ENCODE data around the gene SLC26A9.

The SLC26A9 gene

GRCh38 chr1:205989786-205990185 lies 46.5 kb upstream of the SLC26A9 start:
- Histone ChIP-seq H3K23ac (ENCODE audit: low read length in 2 of 2) (no peak overlapping the region), H2AK5ac (ENCODE audit: low read length, severe bottlenecking) (no peak overlapping the region), H2AFZ (ENCODE audit: low read depth, low read length) (no peak overlapping the region), H4K8ac (ENCODE audit: low read length) (no peak overlapping the region), H3K79me1 (replicated peaks; ENCODE audit: low read length, poor library complexity, severe bottlenecking) (no peaks in the 10 kb centered on the region), H3K4me1 (ENCODE audit: control insufficient read depth, insufficient read depth, low read depth, low read length) (peaks cover 7% of the 10 kb centered on the region), H3K14ac (ENCODE audit: low read length in 2 of 2) (no peak overlapping the region), H3K4ac (ENCODE audit: low read depth in 1 of 2, low read length in 2 of 2) (no peak overlapping the region), H3K9me3 (ENCODE audit: control insufficient read depth, low read length) (no peaks in the 10 kb centered on the region), H2BK5ac (ENCODE audit: low read depth, low read length, poor library complexity, severe bottlenecking) (no peak overlapping the region), H2BK15ac (ENCODE audit: low read depth, poor library complexity, severe bottlenecking) (no peak overlapping the region), H2BK120ac (ENCODE audit: low read depth, low read length) (no peak overlapping the region), H3K18ac (ENCODE audit: low read depth in 1 of 2, low read length in 2 of 2) (no peak overlapping the region), H3K9ac (ENCODE audit: low read length) (no peak overlapping the region), H3K27ac (ENCODE audit: low read length, poor library complexity, severe bottlenecking) (no peak overlapping the region), H2BK12ac (ENCODE audit: low read length in 2 of 2) (no peak overlapping the region), H3K27me3 (ENCODE audit: control insufficient read depth in 1 of 2, insufficient read depth in 1 of 2, low read length in 2 of 2) (no peaks in the 10 kb centered on the region), H3K4me2 (ENCODE audit: low read length, poor library complexity, severe bottlenecking) (no peak overlapping the region), H3K4me3 (ENCODE audit: insufficient read depth in 1 of 2, low read depth in 1 of 2, low read length in 2 of 2) (no peak overlapping the region), H4K91ac (ENCODE audit: low read length) (no peak overlapping the region), H3K36me3 (ENCODE audit: control insufficient read depth in 1 of 2, insufficient read depth in 2 of 2, low read depth in 1 of 2, low read length in 2 of 2) (peaks cover 0 to 42% of the 10 kb centered on the region in 2 experiments)
- WGBS = 86% methylated on average over 3 of the region's 5 CpGs
- DNase-seq = no peak

DNA sequence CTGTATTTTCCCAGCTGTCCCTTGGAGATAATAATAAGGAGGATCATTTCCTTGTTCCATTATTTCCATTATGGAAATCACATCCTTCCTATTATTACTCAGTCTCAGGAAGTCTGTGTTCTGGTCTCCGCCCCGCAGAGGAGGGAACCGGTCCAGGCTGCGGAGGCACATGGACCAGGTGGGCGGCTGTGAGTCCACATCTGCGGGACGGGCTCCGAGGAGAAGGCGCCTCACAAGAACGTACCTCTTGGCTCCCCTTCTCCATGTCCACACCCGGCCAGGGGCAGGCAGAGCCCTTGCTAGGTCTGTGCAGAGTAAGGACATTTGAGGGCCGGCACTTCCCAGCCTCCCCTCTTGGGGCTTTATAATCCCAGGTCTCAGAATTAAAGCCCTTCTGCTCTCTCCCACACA lies 45.3 kb upstream of the SLC26A9 start:
- Histone ChIP-seq H2BK12ac (ENCODE audit: low read length in 2 of 2) (no peak overlapping the region), H3K4me1 (ENCODE audit: control insufficient read depth, insufficient read depth, low read depth, low read length) (peaks cover 13% of the 10 kb centered on the region), H2BK15ac (ENCODE audit: low read depth, poor library complexity, severe bottlenecking) (no peak overlapping the region), H3K4me3 (ENCODE audit: insufficient read depth in 1 of 2, low read depth in 1 of 2, low read length in 2 of 2) (no peak overlapping the region), H2AFZ (ENCODE audit: low read depth, low read length) (no peak overlapping the region), H4K91ac (ENCODE audit: low read length) (no peak overlapping the region), H3K4ac (ENCODE audit: low read depth in 1 of 2, low read length in 2 of 2) (no peak overlapping the region), H3K4me2 (ENCODE audit: low read length, poor library complexity, severe bottlenecking) (no peak overlapping the region), H3K9me3 (ENCODE audit: control insufficient read depth, low read length) (no peaks in the 10 kb centered on the region), H3K27ac (ENCODE audit: low read length, poor library complexity, severe bottlenecking) (no peak overlapping the region), H3K36me3 (ENCODE audit: control insufficient read depth in 1 of 2, insufficient read depth in 2 of 2, low read depth in 1 of 2, low read length in 2 of 2) (peaks cover 0 to 42% of the 10 kb centered on the region in 2 experiments), H4K8ac (ENCODE audit: low read length) (no peak overlapping the region), H3K14ac (ENCODE audit: low read length in 2 of 2) (no peak overlapping the region), H3K27me3 (ENCODE audit: control insufficient read depth in 1 of 2, insufficient read depth in 1 of 2, low read length in 2 of 2) (no peaks in the 10 kb centered on the region), H3K9ac (ENCODE audit: low read length) (no peak overlapping the region), H2BK120ac (ENCODE audit: low read depth, low read length) (no peak overlapping the region), H2AK5ac (ENCODE audit: low read length, severe bottlenecking) (no peak overlapping the region), H3K23ac (ENCODE audit: low read length in 2 of 2) (no peak overlapping the region), H2BK5ac (ENCODE audit: low read depth, low read length, poor library complexity, severe bottlenecking) (no peak overlapping the region), H3K79me1 (replicated peaks; ENCODE audit: low read length, poor library complexity, severe bottlenecking) (no peaks in the 10 kb centered on the region), H3K18ac (ENCODE audit: low read depth in 1 of 2, low read length in 2 of 2) (no peak overlapping the region)
- WGBS = 86% methylated on average over 12 of the region's 12 CpGs
- DNase-seq = no peak

- 36% methylated on average over 1 of the region's 2 CpGs for WGBS
- Histone ChIP-seq H3K18ac (ENCODE audit: low read depth in 1 of 2, low read length in 2 of 2) (no peak overlapping the region), H4K91ac (ENCODE audit: low read length) (no peak overlapping the region), H3K4ac (ENCODE audit: low read depth in 1 of 2, low read length in 2 of 2) (no peak overlapping the region), H3K9me3 (ENCODE audit: control insufficient read depth, low read length) (no peaks in the 10 kb centered on the region), H3K4me1 (ENCODE audit: control insufficient read depth, insufficient read depth, low read depth, low read length) (peaks cover 13% of the 10 kb centered on the region), H3K23ac (ENCODE audit: low read length in 2 of 2) (no peak overlapping the region), H2BK120ac (ENCODE audit: low read depth, low read length) (no peak overlapping the region), H3K27ac (ENCODE audit: low read length, poor library complexity, severe bottlenecking) (no peak overlapping the region), H2AK5ac (ENCODE audit: low read length, severe bottlenecking) (no peak overlapping the region), H2AFZ (ENCODE audit: low read depth, low read length) (no peak overlapping the region), H3K4me3 (ENCODE audit: insufficient read depth in 1 of 2, low read depth in 1 of 2, low read length in 2 of 2) (no peak overlapping the region), H2BK5ac (ENCODE audit: low read depth, low read length, poor library complexity, severe bottlenecking) (no peak overlapping the region), H2BK12ac (ENCODE audit: low read length in 2 of 2) (no peak overlapping the region), H3K14ac (ENCODE audit: low read length in 2 of 2) (no peak overlapping the region), H3K9ac (ENCODE audit: low read length) (no peak overlapping the region), H3K79me1 (replicated peaks; ENCODE audit: low read length, poor library complexity, severe bottlenecking) (no peaks in the 10 kb centered on the region), H2BK15ac (ENCODE audit: low read depth, poor library complexity, severe bottlenecking) (no peak overlapping the region), H3K36me3 (ENCODE audit: control insufficient read depth in 1 of 2, insufficient read depth in 2 of 2, low read depth in 1 of 2, low read length in 2 of 2) (peaks cover 0 to 36% of the 10 kb centered on the region in 2 experiments), H3K27me3 (ENCODE audit: control insufficient read depth in 1 of 2, insufficient read depth in 1 of 2, low read length in 2 of 2) (no peaks in the 10 kb centered on the region), H4K8ac (ENCODE audit: low read length) (no peak overlapping the region), H3K4me2 (ENCODE audit: low read length, poor library complexity, severe bottlenecking) (no peak overlapping the region)
- no peak for DNase-seq
Measured at GRCh38 chr1:205986861-205987260, 43.6 kb upstream of the SLC26A9 start.

DNA sequence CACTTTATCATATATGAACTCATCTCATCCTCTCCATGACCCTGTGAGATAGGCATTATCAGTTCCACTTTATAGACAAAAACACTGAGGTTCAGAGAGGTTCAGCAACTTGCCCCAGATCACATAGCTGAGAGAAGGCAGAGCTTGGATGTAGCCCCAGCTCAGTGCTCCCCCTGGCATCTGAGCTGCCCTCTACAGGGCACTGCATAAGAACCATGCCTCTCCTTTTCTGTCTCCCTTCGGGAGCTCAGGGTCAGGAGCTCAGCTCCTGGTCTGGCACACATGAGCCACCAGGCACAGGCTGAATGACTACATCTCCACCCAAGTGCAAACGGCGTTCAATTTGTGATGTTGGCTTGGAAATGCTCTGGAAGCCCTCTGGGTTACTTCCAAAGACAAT lies 43.0 kb upstream of the SLC26A9 start:
- no peak overlapping the region for H2BK12ac ChIP-seq (ENCODE audit: low read length in 2 of 2)
- no peak for DNase-seq
- H4K8ac ChIP-seq (ENCODE audit: low read length) = no peak overlapping the region
- no peaks in the 10 kb centered on the region for H3K9me3 ChIP-seq (ENCODE audit: control insufficient read depth, low read length)
- no peak overlapping the region for H2BK15ac ChIP-seq (ENCODE audit: low read depth, poor library complexity, severe bottlenecking)
- no peak overlapping the region for H3K9ac ChIP-seq (ENCODE audit: low read length)
- H3K27me3 ChIP-seq (ENCODE audit: control insufficient read depth in 1 of 2, insufficient read depth in 1 of 2, low read length in 2 of 2) = no peaks in the 10 kb centered on the region
- no peak overlapping the region for H3K18ac ChIP-seq (ENCODE audit: low read depth in 1 of 2, low read length in 2 of 2)
- no peak overlapping the region for H2BK120ac ChIP-seq (ENCODE audit: low read depth, low read length)
- H2AFZ ChIP-seq (ENCODE audit: low read depth, low read length) = no peak overlapping the region
- WGBS = 89% methylated on average over 3 of the region's 3 CpGs
- peaks cover 13% of the 10 kb centered on the region for H3K4me1 ChIP-seq (ENCODE audit: control insufficient read depth, insufficient read depth, low read depth, low read length)
- no peak overlapping the region for H3K4me2 ChIP-seq (ENCODE audit: low read length, poor library complexity, severe bottlenecking)
- no peak overlapping the region for H3K4ac ChIP-seq (ENCODE audit: low read depth in 1 of 2, low read length in 2 of 2)
- no peak overlapping the region for H2AK5ac ChIP-seq (ENCODE audit: low read length, severe bottlenecking)
- H3K4me3 ChIP-seq (ENCODE audit: insufficient read depth in 1 of 2, low read depth in 1 of 2, low read length in 2 of 2) = no peak overlapping the region
- no peak overlapping the region for H3K23ac ChIP-seq (ENCODE audit: low read length in 2 of 2)
- H4K91ac ChIP-seq (ENCODE audit: low read length) = no peak overlapping the region
- no peak overlapping the region for H3K14ac ChIP-seq (ENCODE audit: low read length in 2 of 2)
- H3K27ac ChIP-seq (ENCODE audit: low read length, poor library complexity, severe bottlenecking) = no peak overlapping the region
- H3K36me3 ChIP-seq (ENCODE audit: control insufficient read depth in 1 of 2, insufficient read depth in 2 of 2, low read depth in 1 of 2, low read length in 2 of 2) = peaks cover 0 to 34% of the 10 kb centered on the region in 2 experiments
- no peak overlapping the region for H2BK5ac ChIP-seq (ENCODE audit: low read depth, low read length, poor library complexity, severe bottlenecking)
- H3K79me1 ChIP-seq (replicated peaks; ENCODE audit: low read length, poor library complexity, severe bottlenecking) = no peaks in the 10 kb centered on the region
